Urothelium cell line (cell line): ENCODE measurements around the gene POTEH.
"Not testable (repeated sequence)": the region's sequence is repeated elsewhere in the genome, so short reads cannot be mapped to it uniquely, and the experiment has no call there.

Experiments
- DNase-seq: peaks from one replicate; pipeline ENCODE4 v3.0.0; 2011; ENCODE audit warnings: low spot score, mixed read lengths
- FAIRE-seq: peaks from 2 replicates; lab custom pipeline; 2011; peaks lifted over from hg19 to GRCh38; lab: Jason Lieb, UNC

Gene POTEH

GRCh38 chr22:15731023-15731422 lies 41.2 kb downstream of the POTEH start:
- DNase-seq, FAIRE-seq: not testable (repeated sequence)

- not testable (repeated sequence) for FAIRE-seq, DNase-seq
Measured at GRCh38 chr22:15734411-15734810, 44.6 kb downstream of the POTEH start.

- not testable (repeated sequence) for DNase-seq, FAIRE-seq
Measured at GRCh38 chr22:15738157-15738908, 48.5 kb downstream of the POTEH start.

- DNase-seq, FAIRE-seq: not testable (repeated sequence)
Measured at GRCh38 chr22:15738909-15739391, 49.1 kb downstream of the POTEH start.

- FAIRE-seq, DNase-seq: not testable (repeated sequence)
Measured at GRCh38 chr22:15747636-15748323, 58.0 kb downstream of the POTEH start.

- not testable (repeated sequence) for FAIRE-seq, DNase-seq
Measured at GRCh38 chr22:15749181-15749970, 59.5 kb downstream of the POTEH start.

GRCh38 chr22:15759443-15760097 lies 69.7 kb downstream of the POTEH start:
- DNase-seq, FAIRE-seq: not testable (repeated sequence)

- not testable (repeated sequence) for FAIRE-seq, DNase-seq
Measured at GRCh38 chr22:15760388-15761150, 70.7 kb downstream of the POTEH start.

- not testable (repeated sequence) for FAIRE-seq
Measured at GRCh38 chr22:15761151-15761777, 71.4 kb downstream of the POTEH start.

GRCh38 chr22:15763559-15763958 lies 73.7 kb downstream of the POTEH start:
- not testable (repeated sequence) for DNase-seq, FAIRE-seq

More at GRCh38 chr22:15761151-15761777, 71.4 kb downstream of the POTEH start:
- DNase-seq, result not testable (repeated sequence)
